ENCODE data around the gene TAF1D. TPM values are rescaled to one million over a fixed set of nuclear protein-coding genes. Genes with fewer than 3 reads are reported as not detected.

Gene TAF1D
- total RNA-seq, 4 donors from 2014 or later: 99.9 to 150 (median 125) TPM

- TF ChIP-seq POLR2A (IDR thresholded peaks at IDR 0.05): no peak
- DNase-seq: no peak
- H3K27me3 ChIP-seq: no peaks in the 10 kb centered on the region
- WGBS, 2 donors: 95 to 98% methylated on average over 3 of the region's 3 CpGs
- intact Hi-C loops (cut with DNase I): no loop called here
- no peak overlapping the region for H3K4me3 ChIP-seq (replicated peaks in 1 of 3)
- peaks cover 23 to 32% of the 10 kb centered on the region in 2 donors for H3K36me3 ChIP-seq
- no peaks in the 10 kb centered on the region for H3K9me3 ChIP-seq
- no peak overlapping the region for H3K27ac ChIP-seq
- H3K4me1 ChIP-seq: no peaks in the 10 kb centered on the region
Measured at GRCh38 chr11:93700830-93701229, 40.5 kb downstream of the TAF1D start.

DNA sequence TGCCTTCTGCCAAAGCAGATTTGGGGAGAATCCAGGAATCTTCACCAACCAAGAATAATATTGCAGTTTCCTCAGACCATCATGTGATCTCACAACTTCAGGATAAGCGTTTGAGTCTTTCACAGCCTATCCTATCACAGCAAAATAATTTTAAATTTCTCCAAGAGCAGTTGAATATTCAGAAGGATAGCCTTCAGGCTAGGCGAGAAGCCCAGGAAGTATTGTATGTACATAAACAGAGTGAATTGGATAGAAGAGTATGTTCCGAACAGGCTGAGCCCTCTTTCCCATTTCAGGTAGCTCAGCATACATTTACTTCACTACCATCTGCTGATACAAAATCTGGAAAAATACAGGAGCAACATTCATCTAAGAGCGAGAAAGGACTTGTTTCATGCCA is 43.7 kb downstream of the TAF1D start:
- H3K4me1 ChIP-seq: no peaks in the 10 kb centered on the region
- no peak overlapping the region for H3K4me3 ChIP-seq (replicated peaks in 1 of 3)
- WGBS, 2 donors: 98% methylated on average over 4 of the region's 4 CpGs
- no peaks in the 10 kb centered on the region for H3K9me3 ChIP-seq
- TF ChIP-seq, protein P1, sequence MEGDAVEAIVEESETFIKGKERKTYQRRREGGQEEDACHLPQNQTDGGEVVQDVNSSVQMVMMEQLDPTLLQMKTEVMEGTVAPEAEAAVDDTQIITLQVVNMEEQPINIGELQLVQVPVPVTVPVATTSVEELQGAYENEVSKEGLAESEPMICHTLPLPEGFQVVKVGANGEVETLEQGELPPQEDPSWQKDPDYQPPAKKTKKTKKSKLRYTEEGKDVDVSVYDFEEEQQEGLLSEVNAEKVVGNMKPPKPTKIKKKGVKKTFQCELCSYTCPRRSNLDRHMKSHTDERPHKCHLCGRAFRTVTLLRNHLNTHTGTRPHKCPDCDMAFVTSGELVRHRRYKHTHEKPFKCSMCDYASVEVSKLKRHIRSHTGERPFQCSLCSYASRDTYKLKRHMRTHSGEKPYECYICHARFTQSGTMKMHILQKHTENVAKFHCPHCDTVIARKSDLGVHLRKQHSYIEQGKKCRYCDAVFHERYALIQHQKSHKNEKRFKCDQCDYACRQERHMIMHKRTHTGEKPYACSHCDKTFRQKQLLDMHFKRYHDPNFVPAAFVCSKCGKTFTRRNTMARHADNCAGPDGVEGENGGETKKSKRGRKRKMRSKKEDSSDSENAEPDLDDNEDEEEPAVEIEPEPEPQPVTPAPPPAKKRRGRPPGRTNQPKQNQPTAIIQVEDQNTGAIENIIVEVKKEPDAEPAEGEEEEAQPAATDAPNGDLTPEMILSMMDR (IDR thresholded peaks at IDR 0.05): no peak
- no peak for TF ChIP-seq POLR2A (IDR thresholded peaks at IDR 0.05)
- H3K27ac ChIP-seq: no peak overlapping the region
- H3K27me3 ChIP-seq: no peaks in the 10 kb centered on the region
- DNase-seq: no peak
- peaks cover 30 to 41% of the 10 kb centered on the region in 2 donors for H3K36me3 ChIP-seq
- intact Hi-C loops (cut with DNase I): no loop called here

- H3K4me1 ChIP-seq: no peaks in the 10 kb centered on the region
- H3K36me3 ChIP-seq: peaks cover 33 to 46% of the 10 kb centered on the region in 2 donors
- DNase-seq: no peak
- no peak overlapping the region for H3K27ac ChIP-seq
- TF ChIP-seq, protein P1 (IDR thresholded peaks at IDR 0.05): no peak
- TF ChIP-seq POLR2A (IDR thresholded peaks at IDR 0.05): no peak
- no peak overlapping the region for H3K4me3 ChIP-seq (replicated peaks in 1 of 3)
- intact Hi-C loops (cut with DNase I): no loop called here
- H3K27me3 ChIP-seq: no peaks in the 10 kb centered on the region
- H3K9me3 ChIP-seq: no peaks in the 10 kb centered on the region
Measured at GRCh38 chr11:93694557-93694956, 46.7 kb downstream of the TAF1D start.

GRCh38 chr11:93694109-93694508 is 47.2 kb downstream of the TAF1D start:
- no peaks in the 10 kb centered on the region for H3K9me3 ChIP-seq
- no peak for TF ChIP-seq POLR2A (IDR thresholded peaks at IDR 0.05)
- TF ChIP-seq, protein P1 (IDR thresholded peaks at IDR 0.05): no peak
- intact Hi-C loops (cut with DNase I): no loop called here
- no peak for DNase-seq
- H3K27me3 ChIP-seq: no peaks in the 10 kb centered on the region
- H3K4me1 ChIP-seq: no peaks in the 10 kb centered on the region
- no peak overlapping the region for H3K27ac ChIP-seq
- 93 to 97% methylated on average over 2 of the region's 2 CpGs for WGBS, 2 donors
- H3K36me3 ChIP-seq: peaks cover 33 to 48% of the 10 kb centered on the region in 2 donors
- H3K4me3 ChIP-seq (replicated peaks in 1 of 3): no peak overlapping the region

DNA sequence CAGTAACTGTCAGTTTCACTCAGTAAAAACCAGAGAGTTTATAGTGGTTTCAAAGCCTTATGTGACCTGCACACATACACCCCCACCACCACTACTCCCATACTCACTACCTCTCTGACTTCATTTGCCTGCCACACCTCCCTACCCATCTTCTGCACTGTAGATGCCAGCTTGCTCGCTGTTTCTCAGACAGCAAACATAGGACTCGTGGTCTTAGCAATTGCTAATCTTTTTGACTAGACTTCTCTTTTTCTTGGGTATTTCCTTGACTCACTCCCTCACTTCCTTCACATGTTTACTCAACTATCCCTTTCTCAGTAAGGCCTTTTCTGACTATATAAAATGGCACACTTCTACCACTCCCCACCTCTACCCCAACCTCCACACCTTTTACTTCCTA is 52.1 kb downstream of the TAF1D start:
- peaks cover 4 to 19% of the 10 kb centered on the region in 2 donors for H3K36me3 ChIP-seq
- no peaks in the 10 kb centered on the region for H3K9me3 ChIP-seq
- no peak overlapping the region for H3K27ac ChIP-seq
- no peak for DNase-seq
- H3K4me1 ChIP-seq: no peaks in the 10 kb centered on the region
- no peaks in the 10 kb centered on the region for H3K27me3 ChIP-seq
- no peak for TF ChIP-seq POLR2A (IDR thresholded peaks at IDR 0.05)
- TF ChIP-seq, protein P1 (IDR thresholded peaks at IDR 0.05): no peak
- intact Hi-C loops (cut with DNase I): no loop called here
- no peak overlapping the region for H3K4me3 ChIP-seq (replicated peaks in 1 of 3)
- WGBS, 2 donors: 89 to 97% methylated on average over 2 of the region's 2 CpGs

GRCh38 chr11:93686812-93687211 is 54.5 kb downstream of the TAF1D start:
- H3K4me1 ChIP-seq: no peaks in the 10 kb centered on the region
- DNase-seq: no peak
- no peak overlapping the region for H3K4me3 ChIP-seq (replicated peaks in 1 of 3)
- intact Hi-C loops (cut with DNase I): no loop called here
- H3K27ac ChIP-seq: no peak overlapping the region
- H3K27me3 ChIP-seq: no peaks in the 10 kb centered on the region
- H3K9me3 ChIP-seq: no peaks in the 10 kb centered on the region
- WGBS, 2 donors: 68 to 79% methylated on average over 1 of the region's 1 CpG
- peaks cover 7 to 20% of the 10 kb centered on the region in 2 donors for H3K36me3 ChIP-seq
- TF ChIP-seq, protein P1 (IDR thresholded peaks at IDR 0.05): no peak
- TF ChIP-seq POLR2A (IDR thresholded peaks at IDR 0.05): no peak
